ENCODE data around the gene ADGRG1. TPM values are rescaled to one million over a fixed set of nuclear protein-coding genes. Genes with fewer than 3 reads are reported as not detected.
A peak's percentile ranks its signal among the peaks of the same experiment; 100 is the strongest.

The ADGRG1 gene
- total RNA-seq, 1 experiment from 2014 or later, result 13.1 TPM

DNA sequence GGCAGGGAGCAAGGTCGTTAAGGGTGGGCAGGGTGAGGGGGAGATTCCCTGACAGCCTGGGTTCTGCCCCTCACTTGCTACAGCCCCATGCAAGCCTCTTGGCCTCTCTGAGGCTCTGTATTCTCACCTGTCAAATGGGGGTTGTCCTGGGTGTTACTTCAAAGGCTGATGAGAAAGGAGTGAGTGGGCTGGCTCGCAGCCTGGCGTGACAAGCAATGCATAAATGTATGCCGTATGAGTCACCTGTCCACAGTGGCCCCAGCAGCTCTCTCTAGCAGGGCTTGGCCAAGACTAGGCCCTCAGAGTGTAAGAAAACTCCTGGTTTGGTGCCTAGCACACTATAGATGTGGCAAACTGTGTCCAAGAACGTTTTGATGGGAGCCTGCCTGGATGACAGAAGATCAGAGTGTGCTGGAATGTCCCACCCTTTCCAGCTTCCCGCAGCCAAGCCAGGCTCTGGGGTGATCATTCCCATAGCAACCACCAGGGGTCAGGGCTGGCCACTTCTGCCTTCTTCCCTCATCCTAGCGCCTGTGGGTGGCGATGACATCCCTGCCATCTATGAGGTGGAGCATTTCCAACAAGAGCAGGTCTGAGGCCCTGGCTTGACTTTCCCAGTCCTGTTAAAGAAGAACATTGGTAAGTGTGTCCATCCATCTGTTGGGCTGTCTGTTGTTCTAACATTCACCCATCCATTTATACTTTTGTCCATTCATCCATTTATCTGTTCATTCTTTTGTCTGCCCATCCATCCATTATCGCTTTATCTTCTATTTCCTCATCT, 37.2 kb upstream of the ADGRG1 start:
- intact Hi-C loops (cut with micrococcal nuclease; ENCODE audit: unreplicated experiment), result loop anchor here (2.0 to 5.0 kb wide), 3 partner anchors 41 to 146 kb away; partner anchors contain the start of gene KATNB1
- DNase-seq (ENCODE audit: low read depth, low spot score), result peak; percentile 80
- Histone ChIP-seq H3K9me3 (ENCODE audit: control insufficient read depth, insufficient read depth, low read depth, low read length) (no peaks in the 10 kb centered on the region), H3K36me3 (ENCODE audit: control insufficient read depth, insufficient read depth, low read length) (no peaks in the 10 kb centered on the region), H3K4me3 (ENCODE audit: low read depth in 2 of 2, low read length in 2 of 2) (peak overlapping the region in 1 of 2 experiments; percentile 23; a peak in 1 of 4 replicates), H3K27me3 (ENCODE audit: control insufficient read depth, insufficient read depth, low read length) (no peaks in the 10 kb centered on the region), H3K4me1 (ENCODE audit: control insufficient read depth, insufficient read depth, low read length) (peaks cover 10% of the 10 kb centered on the region; the same call in 1 of the 2 replicates), H3K27ac (ENCODE audit: low read length) (no peak overlapping the region)
- BruUV-seq (replicated peaks), result no TSS peak
- peak; percentile 97 for ATAC-seq
- ChIA-PET CTCF (interaction anchor here (0.6 to 1.0 kb wide), 9 partner anchors 9 to 536 kb away, joined by 3 to 7 read pairs (median 3); no protein-coding TSS in a partner anchor), POLR2A (no interaction called here)
- peak; percentile 62; the same call in 1 of the 2 replicates for TF ChIP-seq TCF7L2 (IDR thresholded peaks at IDR 0.05; ENCODE audit: low read depth, low read length)
- TF ChIP-seq SIN3A (IDR thresholded peaks at IDR 0.05; ENCODE audit: borderline replicate concordance, insufficient read depth, low read depth, low read length), result no peak
- TF ChIP-seq, protein P1, sequence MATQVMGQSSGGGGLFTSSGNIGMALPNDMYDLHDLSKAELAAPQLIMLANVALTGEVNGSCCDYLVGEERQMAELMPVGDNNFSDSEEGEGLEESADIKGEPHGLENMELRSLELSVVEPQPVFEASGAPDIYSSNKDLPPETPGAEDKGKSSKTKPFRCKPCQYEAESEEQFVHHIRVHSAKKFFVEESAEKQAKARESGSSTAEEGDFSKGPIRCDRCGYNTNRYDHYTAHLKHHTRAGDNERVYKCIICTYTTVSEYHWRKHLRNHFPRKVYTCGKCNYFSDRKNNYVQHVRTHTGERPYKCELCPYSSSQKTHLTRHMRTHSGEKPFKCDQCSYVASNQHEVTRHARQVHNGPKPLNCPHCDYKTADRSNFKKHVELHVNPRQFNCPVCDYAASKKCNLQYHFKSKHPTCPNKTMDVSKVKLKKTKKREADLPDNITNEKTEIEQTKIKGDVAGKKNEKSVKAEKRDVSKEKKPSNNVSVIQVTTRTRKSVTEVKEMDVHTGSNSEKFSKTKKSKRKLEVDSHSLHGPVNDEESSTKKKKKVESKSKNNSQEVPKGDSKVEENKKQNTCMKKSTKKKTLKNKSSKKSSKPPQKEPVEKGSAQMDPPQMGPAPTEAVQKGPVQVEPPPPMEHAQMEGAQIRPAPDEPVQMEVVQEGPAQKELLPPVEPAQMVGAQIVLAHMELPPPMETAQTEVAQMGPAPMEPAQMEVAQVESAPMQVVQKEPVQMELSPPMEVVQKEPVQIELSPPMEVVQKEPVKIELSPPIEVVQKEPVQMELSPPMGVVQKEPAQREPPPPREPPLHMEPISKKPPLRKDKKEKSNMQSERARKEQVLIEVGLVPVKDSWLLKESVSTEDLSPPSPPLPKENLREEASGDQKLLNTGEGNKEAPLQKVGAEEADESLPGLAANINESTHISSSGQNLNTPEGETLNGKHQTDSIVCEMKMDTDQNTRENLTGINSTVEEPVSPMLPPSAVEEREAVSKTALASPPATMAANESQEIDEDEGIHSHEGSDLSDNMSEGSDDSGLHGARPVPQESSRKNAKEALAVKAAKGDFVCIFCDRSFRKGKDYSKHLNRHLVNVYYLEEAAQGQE (IDR thresholded peaks at IDR 0.05; ENCODE audit: insufficient read depth in 1 of 2, low read depth in 2 of 2, low read length in 1 of 2), result no peak
- TF ChIP-seq POLR2AphosphoS5 (IDR thresholded peaks at IDR 0.05; ENCODE audit: low read depth, low read length), result no peak
- TF ChIP-seq, protein P2, sequence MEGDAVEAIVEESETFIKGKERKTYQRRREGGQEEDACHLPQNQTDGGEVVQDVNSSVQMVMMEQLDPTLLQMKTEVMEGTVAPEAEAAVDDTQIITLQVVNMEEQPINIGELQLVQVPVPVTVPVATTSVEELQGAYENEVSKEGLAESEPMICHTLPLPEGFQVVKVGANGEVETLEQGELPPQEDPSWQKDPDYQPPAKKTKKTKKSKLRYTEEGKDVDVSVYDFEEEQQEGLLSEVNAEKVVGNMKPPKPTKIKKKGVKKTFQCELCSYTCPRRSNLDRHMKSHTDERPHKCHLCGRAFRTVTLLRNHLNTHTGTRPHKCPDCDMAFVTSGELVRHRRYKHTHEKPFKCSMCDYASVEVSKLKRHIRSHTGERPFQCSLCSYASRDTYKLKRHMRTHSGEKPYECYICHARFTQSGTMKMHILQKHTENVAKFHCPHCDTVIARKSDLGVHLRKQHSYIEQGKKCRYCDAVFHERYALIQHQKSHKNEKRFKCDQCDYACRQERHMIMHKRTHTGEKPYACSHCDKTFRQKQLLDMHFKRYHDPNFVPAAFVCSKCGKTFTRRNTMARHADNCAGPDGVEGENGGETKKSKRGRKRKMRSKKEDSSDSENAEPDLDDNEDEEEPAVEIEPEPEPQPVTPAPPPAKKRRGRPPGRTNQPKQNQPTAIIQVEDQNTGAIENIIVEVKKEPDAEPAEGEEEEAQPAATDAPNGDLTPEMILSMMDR (IDR thresholded peaks at IDR 0.05), result peak; percentile 88
- in situ Hi-C loops (cut with HindIII; ENCODE audit: low pct_unique_long_range_greater_than_20kb, low sequenced_read_pairs), result no loop called here

DNA sequence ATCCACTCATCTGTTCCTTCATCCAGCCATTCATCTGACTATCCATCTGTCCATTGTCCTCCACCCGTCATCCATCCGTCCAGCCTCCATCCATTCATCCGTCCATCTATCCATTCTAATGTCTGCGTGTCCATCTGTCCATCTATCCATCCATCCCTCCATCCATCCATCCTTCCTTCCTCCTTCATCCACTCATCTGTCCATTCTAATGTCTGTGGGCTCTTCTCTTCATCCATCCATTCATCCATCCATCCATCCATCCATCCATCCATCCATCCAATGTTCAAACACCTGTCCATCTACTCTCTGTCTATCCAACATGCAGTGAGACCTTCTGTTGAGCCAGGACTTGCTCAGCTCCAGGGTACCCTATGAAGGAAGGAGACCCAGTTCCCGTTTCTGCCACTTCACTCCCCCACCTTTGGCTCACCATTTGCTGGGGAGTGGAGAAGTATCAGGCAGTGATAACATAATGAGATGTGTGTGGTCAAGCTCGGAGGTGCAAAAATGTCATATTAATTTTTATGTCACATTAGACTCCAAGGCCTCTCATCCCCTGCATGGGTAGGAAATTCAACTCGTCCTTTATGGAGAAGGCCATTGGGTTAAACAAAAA, 36.5 kb upstream of the ADGRG1 start:
- Histone ChIP-seq H3K4me3 (ENCODE audit: low read depth in 2 of 2, low read length in 2 of 2) (no peak overlapping the region), H3K4me1 (ENCODE audit: control insufficient read depth, insufficient read depth, low read length) (peaks cover 10% of the 10 kb centered on the region; the same call in 1 of the 2 replicates), H3K27ac (ENCODE audit: low read length) (no peak overlapping the region), H3K36me3 (ENCODE audit: control insufficient read depth, insufficient read depth, low read length) (no peaks in the 10 kb centered on the region), H3K27me3 (ENCODE audit: control insufficient read depth, insufficient read depth, low read length) (no peaks in the 10 kb centered on the region), H3K9me3 (ENCODE audit: control insufficient read depth, insufficient read depth, low read depth, low read length) (no peaks in the 10 kb centered on the region)
- TF ChIP-seq, protein P1 (IDR thresholded peaks at IDR 0.05; ENCODE audit: insufficient read depth in 1 of 2, low read depth in 2 of 2, low read length in 1 of 2), result no peak
- TF ChIP-seq, protein P2 (IDR thresholded peaks at IDR 0.05), result no peak
- no peak for TF ChIP-seq TCF7L2 (IDR thresholded peaks at IDR 0.05; ENCODE audit: low read depth, low read length)
- TF ChIP-seq POLR2AphosphoS5 (IDR thresholded peaks at IDR 0.05; ENCODE audit: low read depth, low read length), result no peak
- no TSS peak for BruUV-seq (replicated peaks)
- DNase-seq (ENCODE audit: low read depth, low spot score), result no peak
- ChIA-PET CTCF (no interaction called here), POLR2A (no interaction called here)
- intact Hi-C loops (cut with micrococcal nuclease; ENCODE audit: unreplicated experiment), result loop anchor here (2.0 to 5.0 kb wide), 3 partner anchors 40 to 145 kb away; partner anchors contain the start of gene KATNB1
- in situ Hi-C loops (cut with HindIII; ENCODE audit: low pct_unique_long_range_greater_than_20kb, low sequenced_read_pairs), result no loop called here
- ATAC-seq, result no peak
